ENCODE results near the gene AMZ1.

The AMZ1 gene

GRCh38 chr7:2663121-2663886 lies 24.7 kb upstream of the AMZ1 start:
- Histone ChIP-seq H3K27me3 (replicated peaks in 2 of 5; ENCODE audit: control insufficient read depth in 4 of 5, insufficient read depth in 5 of 5, low read length in 4 of 5) (no peaks in the 10 kb centered on the region), H3K4me1 (ENCODE audit: control extremely low read depth in 1 of 4, control insufficient read depth in 4 of 4, insufficient read depth in 4 of 4, low read length in 3 of 4) (no peaks in the 10 kb centered on the region), H3K9me3 (ENCODE audit: control extremely low read depth in 1 of 5, control insufficient read depth in 4 of 5, insufficient read depth in 2 of 5, low read depth in 1 of 5, low read length in 4 of 5) (no peaks in the 10 kb centered on the region), H3K4me3 (ENCODE audit: control insufficient read depth in 1 of 7, extremely low read depth in 1 of 7, insufficient read depth in 4 of 7, low read depth in 2 of 7, low read length in 6 of 7) (no peak overlapping the region), H3K36me3 (ENCODE audit: control insufficient read depth in 4 of 4, insufficient read depth in 4 of 4, low read length in 3 of 4) (peaks cover 0 to 34% (median 23%) of the 10 kb centered on the region in 4 experiments), H3K27ac (ENCODE audit: insufficient read depth in 1 of 2, low read depth in 1 of 2, low read length in 2 of 2, poor library complexity in 1 of 2, severe bottlenecking in 2 of 2) (no peak overlapping the region)
- POLR2A ChIA-PET, result interaction anchor here (0.6 kb wide), 1 partner anchor 97 kb away, joined by 3 read pairs; no protein-coding TSS in a partner anchor
- 90% methylated on average over 20 of the region's 30 CpGs for WGBS (ENCODE audit: insufficient coverage)
- CTCF ChIA-PET, result interaction anchor here (1.0 to 1.1 kb wide), 2 partner anchors 9 to 51 kb away, joined by 3 read pairs; no protein-coding TSS in a partner anchor
- DNase-seq, result no peak

DNA sequence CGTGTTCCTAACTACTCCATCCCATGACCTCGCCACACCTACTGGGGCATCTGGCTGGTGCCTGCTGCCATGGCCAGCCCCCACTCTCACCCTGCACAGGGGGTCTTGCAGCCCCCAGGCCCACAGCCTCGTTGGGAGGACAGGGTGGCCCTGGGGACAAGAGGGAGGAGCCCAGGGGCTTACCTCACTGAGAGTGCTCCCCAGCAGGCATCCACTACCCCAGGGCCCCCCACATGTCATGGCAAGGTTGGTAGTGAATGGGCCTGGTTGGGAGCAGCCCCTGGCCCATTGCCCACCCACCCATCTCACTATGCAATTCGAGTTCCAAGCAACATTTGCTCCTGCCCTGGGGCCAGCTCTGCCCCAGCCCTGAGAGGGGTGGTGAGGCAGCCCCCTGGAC lies 24.0 kb upstream of the AMZ1 start:
- 92% methylated on average over 3 of the region's 4 CpGs for WGBS (ENCODE audit: insufficient coverage)
- CTCF ChIA-PET, result interaction anchor here (12.3 kb wide), 1 partner anchor 48 kb away, joined by 307 read pairs; no protein-coding TSS in a partner anchor
- no peak for DNase-seq

DNA sequence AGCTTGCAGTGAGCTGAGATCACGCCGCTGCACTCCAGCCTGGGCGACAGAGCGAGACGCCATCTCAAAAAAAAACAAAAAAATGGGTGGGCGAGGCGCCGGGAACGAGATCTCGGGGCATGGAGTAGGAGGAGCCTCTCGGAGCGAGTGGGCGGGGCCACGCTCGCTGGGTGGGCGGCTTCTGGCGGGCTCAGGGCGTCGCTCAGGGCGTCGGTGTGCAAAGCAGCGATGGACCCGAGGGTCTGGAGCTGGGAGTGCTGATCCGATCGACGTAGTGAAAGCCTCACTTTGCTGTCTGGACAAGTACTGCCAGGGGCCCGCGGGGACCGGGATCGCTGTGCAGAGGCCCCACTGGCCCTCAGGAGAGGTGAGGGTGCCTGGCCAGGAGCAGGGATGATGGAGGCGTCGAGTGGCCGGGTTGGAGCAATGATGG lies 22.6 kb upstream of the AMZ1 start:
- CTCF ChIA-PET, result interaction anchor here (1.0 to 12.3 kb wide), 3 partner anchors 10 to 47 kb away, joined by 3 to 307 read pairs (median 10); no protein-coding TSS in a partner anchor
- Histone ChIP-seq H3K9me3 (ENCODE audit: control extremely low read depth in 1 of 5, control insufficient read depth in 4 of 5, insufficient read depth in 2 of 5, low read depth in 1 of 5, low read length in 4 of 5) (no peaks in the 10 kb centered on the region), H3K27me3 (replicated peaks in 2 of 5; ENCODE audit: control insufficient read depth in 4 of 5, insufficient read depth in 5 of 5, low read length in 4 of 5) (no peaks in the 10 kb centered on the region), H3K27ac (ENCODE audit: insufficient read depth in 1 of 2, low read depth in 1 of 2, low read length in 2 of 2, poor library complexity in 1 of 2, severe bottlenecking in 2 of 2) (no peak overlapping the region), H3K4me1 (ENCODE audit: control extremely low read depth in 1 of 4, control insufficient read depth in 4 of 4, insufficient read depth in 4 of 4, low read length in 3 of 4) (no peaks in the 10 kb centered on the region), H3K36me3 (ENCODE audit: control insufficient read depth in 4 of 4, insufficient read depth in 4 of 4, low read length in 3 of 4) (peaks cover 0 to 23% (median 16%) of the 10 kb centered on the region in 4 experiments), H3K4me3 (ENCODE audit: control insufficient read depth in 1 of 7, extremely low read depth in 1 of 7, insufficient read depth in 4 of 7, low read depth in 2 of 7, low read length in 6 of 7) (no peak overlapping the region)
- 77% methylated on average over 32 of the region's 33 CpGs for WGBS (ENCODE audit: insufficient coverage)
- DNase-seq, result no peak
- POLR2A ChIA-PET, result no interaction called here

More for the DNA sequence above, 24.0 kb upstream of the AMZ1 start:
- no peak overlapping the region for H3K4me3 ChIP-seq (ENCODE audit: control insufficient read depth in 1 of 7, extremely low read depth in 1 of 7, insufficient read depth in 4 of 7, low read depth in 2 of 7, low read length in 6 of 7)
- H3K9me3 ChIP-seq (ENCODE audit: control extremely low read depth in 1 of 5, control insufficient read depth in 4 of 5, insufficient read depth in 2 of 5, low read depth in 1 of 5, low read length in 4 of 5), result no peaks in the 10 kb centered on the region
- H3K27ac ChIP-seq (ENCODE audit: insufficient read depth in 1 of 2, low read depth in 1 of 2, low read length in 2 of 2, poor library complexity in 1 of 2, severe bottlenecking in 2 of 2), result no peak overlapping the region
- no peaks in the 10 kb centered on the region for H3K4me1 ChIP-seq (ENCODE audit: control extremely low read depth in 1 of 4, control insufficient read depth in 4 of 4, insufficient read depth in 4 of 4, low read length in 3 of 4)
- POLR2A ChIA-PET, result no interaction called here
- peaks cover 0 to 28% (median 19%) of the 10 kb centered on the region in 4 experiments for H3K36me3 ChIP-seq (ENCODE audit: control insufficient read depth in 4 of 4, insufficient read depth in 4 of 4, low read length in 3 of 4)
- H3K27me3 ChIP-seq (replicated peaks in 2 of 5; ENCODE audit: control insufficient read depth in 4 of 5, insufficient read depth in 5 of 5, low read length in 4 of 5), result no peaks in the 10 kb centered on the region

GRCh38 chr7:2666155-2666554 lies 21.8 kb upstream of the AMZ1 start:
- H3K9me3 ChIP-seq (ENCODE audit: control extremely low read depth in 1 of 5, control insufficient read depth in 4 of 5, insufficient read depth in 2 of 5, low read depth in 1 of 5, low read length in 4 of 5), result no peaks in the 10 kb centered on the region
- no peak overlapping the region for H3K27ac ChIP-seq (ENCODE audit: insufficient read depth in 1 of 2, low read depth in 1 of 2, low read length in 2 of 2, poor library complexity in 1 of 2, severe bottlenecking in 2 of 2)
- peaks cover 0 to 16% (median 13%) of the 10 kb centered on the region in 4 experiments for H3K36me3 ChIP-seq (ENCODE audit: control insufficient read depth in 4 of 4, insufficient read depth in 4 of 4, low read length in 3 of 4)
- 87% methylated on average over 4 of the region's 6 CpGs for WGBS (ENCODE audit: insufficient coverage)
- ChIA-PET CTCF (interaction anchor here (1.0 to 12.3 kb wide), 5 partner anchors 9 to 99 kb away, joined by 3 to 307 read pairs (median 8); no protein-coding TSS in a partner anchor), POLR2A (interaction anchor here (0.6 kb wide), 1 partner anchor 97 kb away, joined by 3 read pairs; no protein-coding TSS in a partner anchor)
- peaks cover 0 to 5% (median 2%) of the 10 kb centered on the region in 4 experiments for H3K4me1 ChIP-seq (ENCODE audit: control extremely low read depth in 1 of 4, control insufficient read depth in 4 of 4, insufficient read depth in 4 of 4, low read length in 3 of 4)
- no peaks in the 10 kb centered on the region for H3K27me3 ChIP-seq (replicated peaks in 2 of 5; ENCODE audit: control insufficient read depth in 4 of 5, insufficient read depth in 5 of 5, low read length in 4 of 5)
- no peak for DNase-seq
- no peak overlapping the region for H3K4me3 ChIP-seq (ENCODE audit: control insufficient read depth in 1 of 7, extremely low read depth in 1 of 7, insufficient read depth in 4 of 7, low read depth in 2 of 7, low read length in 6 of 7)

GRCh38 chr7:2666588-2667250 lies 21.3 kb upstream of the AMZ1 start:
- H3K4me1 ChIP-seq (ENCODE audit: control extremely low read depth in 1 of 4, control insufficient read depth in 4 of 4, insufficient read depth in 4 of 4, low read length in 3 of 4), result peaks cover 0 to 6% (median 4%) of the 10 kb centered on the region in 4 experiments
- H3K27ac ChIP-seq (ENCODE audit: insufficient read depth in 1 of 2, low read depth in 1 of 2, low read length in 2 of 2, poor library complexity in 1 of 2, severe bottlenecking in 2 of 2), result no peak overlapping the region
- ChIA-PET POLR2A (interaction anchor here (0.6 kb wide), 1 partner anchor 98 kb away, joined by 3 read pairs; no protein-coding TSS in a partner anchor), CTCF (interaction anchor here (1.4 to 12.3 kb wide), 4 partner anchors 14 to 100 kb away, joined by 3 to 307 read pairs (median 9); no protein-coding TSS in a partner anchor)
- H3K4me3 ChIP-seq (ENCODE audit: control insufficient read depth in 1 of 7, extremely low read depth in 1 of 7, insufficient read depth in 4 of 7, low read depth in 2 of 7, low read length in 6 of 7), result no peak overlapping the region
- H3K27me3 ChIP-seq (replicated peaks in 2 of 5; ENCODE audit: control insufficient read depth in 4 of 5, insufficient read depth in 5 of 5, low read length in 4 of 5), result no peaks in the 10 kb centered on the region
- DNase-seq, result no peak
- H3K9me3 ChIP-seq (ENCODE audit: control extremely low read depth in 1 of 5, control insufficient read depth in 4 of 5, insufficient read depth in 2 of 5, low read depth in 1 of 5, low read length in 4 of 5), result no peaks in the 10 kb centered on the region
- peaks cover 0 to 11% (median 10%) of the 10 kb centered on the region in 4 experiments for H3K36me3 ChIP-seq (ENCODE audit: control insufficient read depth in 4 of 4, insufficient read depth in 4 of 4, low read length in 3 of 4)
- 93% methylated on average over 17 of the region's 18 CpGs for WGBS (ENCODE audit: insufficient coverage)

GRCh38 chr7:2667843-2668242 lies 20.2 kb upstream of the AMZ1 start:
- ChIA-PET POLR2A (no interaction called here), CTCF (interaction anchor here (0.9 to 12.3 kb wide), 6 partner anchors 11 to 100 kb away, joined by 3 to 307 read pairs (median 6); no protein-coding TSS in a partner anchor)
- no peaks in the 10 kb centered on the region for H3K27me3 ChIP-seq (replicated peaks in 2 of 5; ENCODE audit: control insufficient read depth in 4 of 5, insufficient read depth in 5 of 5, low read length in 4 of 5)

More at GRCh38 chr7:2667843-2668242, 20.2 kb upstream of the AMZ1 start:
- H3K27ac ChIP-seq (ENCODE audit: insufficient read depth in 1 of 2, low read depth in 1 of 2, low read length in 2 of 2, poor library complexity in 1 of 2, severe bottlenecking in 2 of 2), result no peak overlapping the region
- no peaks in the 10 kb centered on the region for H3K9me3 ChIP-seq (ENCODE audit: control extremely low read depth in 1 of 5, control insufficient read depth in 4 of 5, insufficient read depth in 2 of 5, low read depth in 1 of 5, low read length in 4 of 5)
- DNase-seq, result peak in 1 of 3 donors; percentile 41
- no peak overlapping the region for H3K4me3 ChIP-seq (ENCODE audit: control insufficient read depth in 1 of 7, extremely low read depth in 1 of 7, insufficient read depth in 4 of 7, low read depth in 2 of 7, low read length in 6 of 7)
- peaks cover 0 to 4% (median 3%) of the 10 kb centered on the region in 4 experiments for H3K36me3 ChIP-seq (ENCODE audit: control insufficient read depth in 4 of 4, insufficient read depth in 4 of 4, low read length in 3 of 4)
- 77% methylated on average over 4 of the region's 7 CpGs for WGBS (ENCODE audit: insufficient coverage)
- H3K4me1 ChIP-seq (ENCODE audit: control extremely low read depth in 1 of 4, control insufficient read depth in 4 of 4, insufficient read depth in 4 of 4, low read length in 3 of 4), result peaks cover 0 to 6% (median 4%) of the 10 kb centered on the region in 4 experiments

Measured in common myeloid progenitor, CD34-positive (primary cell).